HG03575 (cell line): ENCODE data around the gene TUBA4B.

ENCODE experiments used
- ATAC-seq: cut with Tn5 transposase; IDR thresholded peaks from one replicate; pipeline ENCODE4 v1.9.1; 2021; ENCODE audit not compliant: unreplicated experiment, insufficient number of reproducible peaks, low FRiP score; ENCODE audit errors: extremely low read depth

Gene TUBA4B

DNA sequence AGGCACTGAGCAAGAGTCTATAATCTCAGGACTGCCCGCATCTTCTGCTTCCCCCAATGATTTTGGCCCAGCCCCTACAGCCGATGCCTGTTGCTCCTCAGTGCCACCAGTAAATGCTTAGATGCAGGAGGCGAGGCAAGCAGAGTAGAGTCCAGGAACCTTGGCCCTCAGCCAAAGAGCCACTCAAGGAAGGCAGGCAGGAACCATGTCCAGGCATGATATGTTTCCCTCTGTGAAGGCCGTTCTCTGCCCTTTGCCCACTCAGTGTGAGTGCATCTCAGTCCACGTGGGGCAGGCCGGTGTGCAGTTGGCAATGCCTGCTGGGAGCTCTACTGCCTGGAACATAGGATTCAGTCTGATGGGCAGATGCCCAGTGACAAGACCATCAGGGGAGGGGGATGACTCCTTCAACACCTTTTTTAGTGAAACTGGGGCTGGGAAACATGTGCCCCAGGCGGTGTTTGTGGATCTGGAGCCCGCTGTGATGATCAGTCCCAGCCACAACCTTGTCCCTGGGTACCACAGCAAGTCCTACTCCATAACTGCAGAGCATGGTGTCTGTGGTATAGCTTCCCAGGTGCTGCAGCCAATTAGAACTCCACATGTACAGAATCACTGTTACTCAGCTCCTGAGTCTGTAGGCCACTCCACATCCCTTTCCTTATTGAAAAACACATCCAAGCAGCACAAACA, 16.5 kb downstream of the TUBA4B start:
- no peak for ATAC-seq

DNA sequence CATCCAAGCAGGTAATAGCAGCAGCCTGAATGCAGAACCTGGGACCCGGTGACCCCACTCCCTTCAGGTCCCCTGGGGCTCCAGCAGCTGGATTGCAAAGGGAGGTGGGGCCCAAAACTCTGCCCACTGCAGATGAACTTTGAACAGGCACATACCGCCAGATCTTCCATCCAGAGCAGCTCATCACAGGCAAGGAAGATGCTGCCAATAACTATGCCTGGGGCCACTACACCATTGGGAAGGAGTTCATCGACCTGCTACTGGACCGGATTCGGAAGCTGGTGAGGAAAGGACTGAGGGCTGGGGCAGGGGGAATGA, 17.0 kb downstream of the TUBA4B start:
- no peak for ATAC-seq

DNA sequence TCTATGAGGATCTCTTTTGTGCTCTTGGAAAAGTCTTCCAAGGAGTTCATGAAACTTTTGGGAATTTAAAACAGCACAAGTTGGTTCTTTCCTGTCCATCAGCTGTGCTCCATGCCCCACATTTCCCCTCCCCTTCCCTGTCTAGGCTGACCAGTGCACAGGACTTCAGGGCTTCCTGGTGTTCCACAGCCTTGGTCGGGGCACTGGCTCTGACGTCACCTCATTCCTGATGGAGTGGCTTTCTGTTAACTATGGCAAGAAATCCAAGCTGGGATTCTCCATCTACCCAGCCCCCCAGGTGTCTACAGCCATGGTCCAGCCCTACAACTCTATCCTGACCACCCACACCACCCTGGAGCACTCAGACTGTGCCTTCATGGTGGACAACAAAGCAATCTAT, 18.0 kb downstream of the TUBA4B start:
- no peak for ATAC-seq

DNA sequence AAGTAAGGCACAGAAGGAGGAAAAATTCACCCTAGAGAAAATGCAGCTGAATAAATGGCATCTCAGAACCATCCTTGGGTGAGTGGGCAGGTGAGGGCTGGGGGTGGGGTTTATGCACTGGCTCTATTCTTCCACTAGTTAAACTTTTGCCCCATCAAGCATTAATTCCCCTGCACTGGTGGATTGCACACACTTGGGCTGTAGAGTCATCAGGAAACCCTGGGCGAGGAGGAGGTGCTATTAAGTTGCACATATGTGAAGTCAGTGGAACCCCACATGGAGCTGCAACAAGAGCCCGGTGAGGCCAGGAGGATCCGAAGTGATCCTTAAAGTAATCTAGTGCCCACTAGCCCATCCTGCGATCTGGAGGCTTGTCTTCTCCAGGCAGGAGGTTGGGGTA, 19.3 kb downstream of the TUBA4B start:
- no peak for ATAC-seq

DNA sequence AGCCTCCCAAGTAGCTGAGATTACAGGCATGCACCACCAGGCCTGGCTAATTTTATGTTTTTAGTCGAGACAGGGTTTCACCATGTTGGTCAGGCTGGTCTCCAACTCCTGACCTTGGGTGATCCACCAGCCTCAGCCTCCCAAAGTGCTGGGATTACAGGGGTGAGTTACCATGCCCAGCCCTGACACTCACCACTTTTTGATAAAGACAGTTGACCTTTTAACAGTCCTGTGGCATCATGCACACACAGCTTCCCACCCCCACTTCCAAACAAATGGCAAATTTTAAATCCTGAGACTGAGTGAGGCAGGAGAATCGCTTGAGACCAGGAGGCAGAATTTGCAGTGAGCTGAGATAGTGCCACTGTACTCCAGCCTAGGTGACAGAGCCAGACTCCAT, 20.0 kb downstream of the TUBA4B start:
- no peak for ATAC-seq

DNA sequence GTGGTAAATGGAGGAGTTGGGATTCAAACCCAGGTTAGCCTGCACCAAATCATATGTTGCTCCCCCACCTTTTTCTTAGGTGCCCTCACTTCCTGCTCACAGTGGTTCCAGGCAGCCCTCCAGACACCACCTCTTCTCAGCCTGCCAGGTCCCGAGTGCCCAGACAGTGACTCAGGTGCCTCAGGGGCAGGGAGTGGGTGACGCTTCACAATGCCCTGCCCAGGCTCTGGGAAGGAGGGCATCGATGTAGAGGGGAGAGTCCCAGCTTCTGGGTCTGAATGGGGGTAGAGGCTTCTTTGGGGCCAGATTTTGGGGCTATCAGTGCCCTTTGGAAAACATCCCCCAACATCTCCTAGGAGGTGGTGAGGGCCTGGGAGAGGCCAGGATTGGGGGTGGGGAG, 20.9 kb downstream of the TUBA4B start:
- no peak for ATAC-seq

DNA sequence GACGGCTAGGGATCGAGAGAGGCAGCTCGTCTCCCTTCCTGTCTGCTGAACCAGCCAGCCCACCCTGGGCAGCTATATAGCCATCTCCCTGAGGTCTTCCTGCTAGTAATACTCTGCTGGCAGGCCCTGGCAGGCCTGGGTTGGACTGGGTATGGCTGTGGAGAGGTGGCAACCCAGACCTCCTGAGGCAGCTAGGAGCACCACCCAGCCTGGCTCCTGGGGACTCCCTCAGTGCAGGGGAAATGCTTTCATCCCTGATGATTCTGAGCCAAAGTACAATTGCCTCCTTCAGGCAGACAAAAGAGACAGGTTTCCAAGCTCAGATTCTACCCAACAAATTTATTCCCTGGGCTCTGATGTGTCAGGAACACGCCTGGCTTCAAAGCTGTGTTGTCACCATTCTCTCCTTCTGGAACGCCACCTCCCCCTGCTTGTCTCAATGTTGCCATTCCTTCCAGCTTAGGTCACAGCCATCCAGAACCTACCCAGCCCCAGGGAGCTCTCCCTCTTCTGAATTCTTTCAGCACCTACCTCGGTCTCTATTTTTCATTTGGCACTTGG, 21.4 kb downstream of the TUBA4B start:
- no peak for ATAC-seq

DNA sequence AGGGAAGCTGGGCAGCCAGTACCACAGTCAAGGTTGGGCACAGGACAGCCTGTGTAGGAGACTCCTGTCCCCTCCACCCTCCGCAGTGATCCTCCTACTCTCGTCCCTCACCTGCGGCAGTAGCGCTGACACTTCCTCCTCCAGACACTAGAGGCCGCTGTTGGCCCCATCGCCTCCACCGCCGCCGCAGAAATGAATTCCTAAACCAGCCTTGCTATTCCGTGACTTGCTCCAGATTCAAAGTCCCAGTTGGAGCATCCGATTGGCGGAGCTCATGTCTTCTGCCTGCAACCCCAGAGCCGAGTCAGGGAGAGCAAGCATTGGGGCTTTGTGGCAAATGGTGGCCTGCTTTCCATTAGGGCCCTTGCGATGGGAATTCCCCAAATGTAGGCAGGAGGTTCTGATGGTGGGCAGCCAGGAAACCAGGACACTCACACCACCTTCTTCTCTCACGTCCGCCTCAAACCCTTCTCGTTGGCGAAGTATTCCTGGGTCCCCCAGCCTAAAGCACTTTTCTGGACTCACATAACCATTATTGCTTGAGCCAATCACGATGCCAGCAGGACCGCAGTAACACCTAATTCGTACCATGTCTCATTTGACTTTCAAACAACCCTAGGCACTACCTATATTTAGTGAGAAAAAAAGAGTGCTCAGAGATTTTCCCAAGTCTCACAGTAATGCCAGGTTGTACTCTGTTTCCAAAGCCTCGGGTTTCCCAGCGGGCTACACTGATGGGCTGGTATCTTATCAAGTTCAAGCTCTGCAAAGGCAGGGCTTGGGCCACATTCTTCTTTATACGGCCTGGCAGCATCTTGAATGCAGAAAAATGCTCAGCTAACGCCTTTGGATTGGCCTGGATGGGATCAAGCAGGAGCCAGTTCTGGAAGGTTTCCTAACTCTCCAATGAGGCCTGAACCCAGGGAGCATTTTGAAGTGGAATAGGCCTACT, 24.9 kb downstream of the TUBA4B start:
- ATAC-seq: no peak

DNA sequence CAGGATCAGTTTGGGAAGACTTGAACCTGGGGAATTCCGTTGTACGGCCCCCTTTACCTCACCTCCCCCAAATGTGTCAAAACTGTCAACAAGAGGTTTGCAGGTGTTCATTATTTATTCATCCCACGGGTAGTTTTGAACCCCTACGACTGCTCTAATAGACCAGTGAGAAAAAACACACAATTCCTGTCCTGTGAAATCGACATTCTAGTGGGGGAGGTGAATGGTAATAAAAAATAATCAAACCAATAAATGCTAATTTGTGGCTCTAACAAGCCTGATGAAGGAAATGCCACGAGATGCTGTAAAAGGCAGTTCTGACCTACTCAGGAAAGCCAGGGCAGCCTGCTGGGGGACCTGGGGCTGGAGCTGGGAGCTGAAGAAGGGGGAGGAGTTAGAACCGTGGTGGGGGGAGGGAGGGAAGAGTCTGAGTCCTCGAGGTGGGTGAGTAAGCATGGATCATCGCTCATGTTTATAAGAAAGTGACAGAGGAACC, 25.7 kb downstream of the TUBA4B start:
- ATAC-seq: no peak

DNA sequence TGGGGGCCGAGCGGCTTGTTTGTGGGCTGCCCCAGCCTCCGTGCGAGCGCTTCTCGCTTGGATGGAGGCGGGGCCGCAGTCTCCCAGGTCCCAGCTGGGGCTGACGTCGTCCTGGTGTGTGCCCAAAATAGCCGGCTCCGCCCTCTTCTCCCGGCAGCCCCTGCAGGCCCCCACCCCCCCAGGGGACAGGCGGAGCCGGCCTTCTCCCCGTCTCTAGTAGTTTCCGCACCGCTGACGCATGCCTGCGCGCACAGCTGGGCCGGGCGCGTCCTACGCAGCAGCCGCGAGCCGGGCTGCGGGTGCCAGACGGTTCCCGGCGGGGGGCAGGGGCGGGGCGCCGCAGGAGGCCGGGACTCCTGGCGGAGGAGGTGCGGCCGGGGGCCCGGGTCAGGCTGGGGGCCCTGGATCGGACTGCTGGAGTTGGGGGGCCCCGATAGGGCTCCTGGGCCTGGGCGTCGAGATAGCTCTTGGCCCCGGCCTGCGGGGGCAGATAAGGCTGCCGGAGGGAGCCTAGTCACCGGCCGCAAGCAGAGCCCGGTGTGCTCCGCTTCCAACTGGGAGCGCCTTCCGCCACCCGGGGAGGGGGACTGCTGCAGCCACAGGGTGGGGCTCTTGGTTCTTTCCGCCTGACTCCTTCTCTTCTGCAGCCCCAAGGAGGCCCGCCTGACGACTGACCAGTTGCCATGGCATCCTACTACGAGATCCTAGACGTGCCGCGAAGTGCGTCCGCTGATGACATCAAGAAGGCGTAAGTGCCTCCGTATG, 26.3 kb downstream of the TUBA4B start, which contains the start of gene DNAJB2:
TSS of gene DNAJB2 (plus strand) at position 216 of the 765 bp plus-strand sequence. CDS start at position 684, 468 bp downstream.
- ATAC-seq: peak; percentile 77

DNA sequence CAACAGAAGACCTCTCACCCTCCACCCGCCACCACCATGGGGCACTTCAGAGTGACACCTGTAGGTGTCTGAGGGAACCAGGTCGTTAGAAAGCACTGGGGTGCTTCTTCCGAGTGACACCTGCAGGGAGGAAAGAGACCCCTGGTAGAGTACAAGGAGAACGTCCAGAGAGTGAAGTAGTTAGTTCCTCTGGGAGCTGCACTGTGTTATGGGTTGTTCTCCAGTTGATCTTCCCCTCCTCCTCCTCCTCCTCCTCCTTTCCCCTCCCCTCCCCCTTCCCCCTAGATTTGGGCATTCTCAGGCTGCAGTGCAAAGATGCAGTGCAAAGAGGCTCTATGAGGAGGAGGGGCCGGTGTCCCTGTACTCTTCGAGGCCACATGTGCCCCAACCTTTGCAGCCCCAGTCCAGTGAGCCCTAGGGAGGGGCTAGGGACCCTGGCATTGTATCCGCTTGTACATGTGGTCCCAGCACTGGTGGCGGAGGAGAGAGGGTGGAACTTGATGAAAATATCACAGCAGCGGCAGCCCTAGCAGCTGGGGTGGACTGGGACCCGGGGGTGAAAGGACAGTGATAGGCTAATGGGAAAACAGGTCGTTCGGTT, 27.0 kb downstream of the TUBA4B start:
- ATAC-seq: no peak

DNA sequence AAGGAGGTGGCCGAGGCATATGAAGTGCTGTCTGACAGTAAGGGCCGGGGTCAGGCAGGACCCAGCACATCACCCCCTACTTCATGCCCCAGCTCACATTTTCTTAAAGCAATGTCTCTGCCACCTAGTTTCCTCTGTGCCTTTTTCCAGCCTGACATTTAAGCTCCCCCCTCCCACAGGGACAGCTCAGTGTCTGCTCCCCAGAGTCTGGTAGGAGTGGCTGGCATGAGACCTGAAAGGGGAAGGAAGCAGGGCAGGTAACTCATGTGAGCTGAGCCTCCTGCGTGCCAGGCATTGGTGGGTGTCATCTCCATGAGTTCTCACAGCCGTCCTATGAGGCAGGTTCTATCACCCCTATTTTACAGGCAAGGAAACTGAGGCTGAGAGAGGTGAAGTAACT, 27.6 kb downstream of the TUBA4B start:
- ATAC-seq: no peak

DNA sequence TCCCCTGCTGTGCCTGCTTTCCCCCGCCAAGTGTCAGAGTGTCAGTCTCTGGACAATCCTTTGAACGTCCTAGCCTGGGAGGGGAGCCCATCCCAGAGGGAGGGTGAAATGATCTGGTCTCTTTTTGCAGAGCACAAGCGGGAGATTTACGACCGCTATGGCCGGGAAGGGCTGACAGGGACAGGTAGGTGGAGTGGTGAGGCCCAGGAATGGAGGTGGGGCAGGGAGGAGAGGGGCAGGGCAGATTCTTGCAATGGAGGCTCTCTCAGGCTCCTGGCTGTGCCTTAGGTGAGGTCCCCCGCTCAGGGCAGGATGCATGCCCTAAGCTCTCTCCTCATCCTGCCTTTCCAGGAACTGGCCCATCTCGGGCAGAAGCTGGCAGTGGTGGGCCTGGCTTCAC, 28.5 kb downstream of the TUBA4B start:
- no peak for ATAC-seq

DNA sequence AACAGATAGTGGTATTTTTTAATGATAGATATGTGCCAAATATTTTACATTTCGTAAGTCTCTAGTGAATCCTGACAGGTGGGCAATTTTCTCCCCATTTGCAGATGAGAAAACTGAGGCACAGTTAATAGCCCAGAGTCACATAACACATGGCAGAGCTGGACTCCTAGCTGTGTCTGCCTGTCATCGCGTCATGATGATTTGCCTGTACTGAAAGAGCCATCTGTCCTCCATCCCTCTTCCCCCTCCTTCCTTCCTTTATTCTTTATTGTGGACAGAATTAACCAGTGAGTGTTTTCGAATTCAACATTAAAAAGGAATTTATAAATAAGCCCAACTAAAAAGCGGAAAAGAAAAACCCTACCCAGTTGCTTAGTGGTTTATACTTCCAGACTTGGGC, 29.3 kb downstream of the TUBA4B start:
- no peak for ATAC-seq

DNA sequence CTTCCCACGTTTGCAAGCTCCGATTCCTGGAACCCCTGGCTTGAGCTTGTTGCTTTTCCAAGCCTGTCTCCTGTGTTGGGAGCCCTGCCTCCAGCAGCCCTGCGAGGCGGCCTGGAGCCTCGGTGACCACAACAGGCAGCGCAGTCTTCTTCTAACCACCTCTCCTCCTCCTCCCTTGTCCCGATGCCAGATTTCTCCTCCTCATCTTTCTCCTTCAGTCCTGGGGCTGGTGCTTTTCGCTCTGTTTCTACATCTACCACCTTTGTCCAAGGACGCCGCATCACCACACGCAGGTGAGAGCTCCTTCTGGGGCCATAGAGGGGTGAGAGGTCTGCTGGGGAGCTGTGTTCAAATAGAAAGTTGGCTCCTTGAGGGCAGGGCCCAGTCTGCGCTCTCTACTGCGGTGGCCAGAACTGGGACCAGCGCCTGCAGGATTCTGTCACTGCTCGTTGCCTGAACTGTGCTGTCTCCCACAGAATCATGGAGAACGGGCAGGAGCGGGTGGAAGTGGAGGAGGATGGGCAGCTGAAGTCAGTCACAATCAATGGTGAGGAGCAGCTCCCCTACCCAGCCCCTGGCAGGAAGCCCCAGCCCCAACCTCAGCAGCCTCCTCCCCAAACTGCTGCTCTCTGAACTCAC, 30.0 kb downstream of the TUBA4B start:
- ATAC-seq: no peak

DNA sequence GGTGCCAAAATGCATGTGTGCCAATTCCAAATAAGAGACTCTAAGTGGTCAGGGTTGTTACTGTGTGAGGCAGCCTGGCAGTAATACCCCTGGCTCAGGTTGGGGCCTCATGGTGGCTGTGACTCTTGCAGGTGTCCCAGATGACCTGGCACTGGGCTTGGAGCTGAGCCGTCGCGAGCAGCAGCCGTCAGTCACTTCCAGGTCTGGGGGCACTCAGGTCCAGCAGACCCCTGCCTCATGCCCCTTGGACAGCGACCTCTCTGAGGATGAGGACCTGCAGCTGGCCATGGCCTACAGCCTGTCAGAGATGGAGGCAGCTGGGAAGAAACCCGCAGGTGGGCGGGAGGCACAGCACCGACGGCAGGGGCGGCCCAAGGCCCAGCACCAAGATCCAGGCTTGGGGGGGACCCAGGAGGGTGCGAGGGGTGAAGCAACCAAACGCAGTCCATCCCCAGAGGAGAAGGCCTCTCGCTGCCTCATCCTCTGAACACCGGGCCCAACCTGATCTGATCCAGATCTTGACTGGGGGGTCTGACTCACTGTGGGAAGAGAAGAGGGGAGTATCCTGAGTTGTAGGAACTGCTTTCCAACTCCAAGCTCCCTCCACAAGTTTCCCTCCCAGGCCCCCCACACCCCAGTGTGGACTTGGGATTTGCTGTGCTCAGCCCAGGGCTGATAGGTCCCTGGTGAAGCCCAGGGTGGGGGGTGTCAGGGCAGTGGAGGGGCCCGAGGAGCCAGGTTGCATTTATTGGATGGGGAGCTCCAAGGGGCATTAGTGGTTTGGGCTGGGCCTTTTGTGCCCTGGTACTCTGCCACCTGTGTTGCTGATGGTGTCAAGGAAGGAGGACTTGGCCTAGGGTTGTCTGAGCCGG, 31.7 kb downstream of the TUBA4B start:
- ATAC-seq: no peak

DNA sequence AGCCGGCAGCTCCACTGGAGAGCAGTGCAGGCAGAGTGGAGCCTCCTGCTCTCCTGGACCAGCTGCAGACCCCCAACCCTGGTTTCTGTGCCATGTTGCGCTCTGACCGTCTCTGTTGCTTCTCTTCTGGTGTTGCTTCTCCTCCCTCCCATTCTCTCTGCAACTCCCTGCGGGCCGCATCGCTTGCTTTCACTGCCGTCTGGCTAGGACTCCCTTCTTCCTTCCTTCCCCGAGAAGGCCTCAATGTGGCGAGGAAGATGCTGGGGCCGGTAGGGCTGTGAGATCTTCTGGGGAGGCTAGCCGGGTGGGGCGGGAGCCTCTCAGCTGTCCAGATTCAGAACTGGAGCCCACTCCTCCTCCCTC, 32.3 kb downstream of the TUBA4B start:
- ATAC-seq: no peak
